ENCODE measurements around the gene TMEM151A.

The TMEM151A gene

GRCh38 chr11:66344550-66345315 is 53.0 kb downstream of the TMEM151A start, which contains the start of gene BRMS1:
TSS of gene BRMS1 (minus strand) at chr11:66345104. CDS start at chr11:66342234, 2,870 bp downstream.
- Histone ChIP-seq H3K4me1 (ENCODE audit: control insufficient read depth in 1 of 2, insufficient read depth in 2 of 2, low read length in 2 of 2) (peaks cover 33 to 43% of the 10 kb centered on the region in 2 donors), H3K9ac (ENCODE audit: low read depth in 1 of 2, low read length in 2 of 2) (peak within 1 kb of the TSS; percentile 99 to 100)

GRCh38 chr11:66345316-66345649 is 53.6 kb downstream of the TMEM151A start:
- H3K27ac ChIP-seq (ENCODE audit: low read depth, low read length) = peak overlapping the region; percentile 36
- peaks cover 33 to 43% of the 10 kb centered on the region in 2 donors for H3K4me1 ChIP-seq (ENCODE audit: control insufficient read depth in 1 of 2, insufficient read depth in 2 of 2, low read length in 2 of 2)

More at GRCh38 chr11:66344550-66345315, 53.0 kb downstream of the TMEM151A start, which contains the start of gene BRMS1:
- Histone ChIP-seq H3K27ac (ENCODE audit: low read depth, low read length) (peak within 1 kb of the TSS; percentile 45), H3K9me3 (ENCODE audit: control insufficient read depth in 1 of 2, low read length in 2 of 2) (no peaks in the 10 kb centered on the region), H3K36me3 (ENCODE audit: control insufficient read depth in 1 of 2, insufficient read depth in 2 of 2, low read length in 2 of 2) (peaks cover 18 to 27% of the 10 kb centered on the region in 2 donors), H3K4me3 (ENCODE audit: low read depth in 1 of 2, low read length in 2 of 2) (peak within 1 kb of the TSS; percentile 97 to 98), H3K27me3 (ENCODE audit: control insufficient read depth in 1 of 2, insufficient read depth in 2 of 2, low read length in 2 of 2) (no peaks in the 10 kb centered on the region)

More at GRCh38 chr11:66345316-66345649, 53.6 kb downstream of the TMEM151A start:
- Histone ChIP-seq H3K36me3 (ENCODE audit: control insufficient read depth in 1 of 2, insufficient read depth in 2 of 2, low read length in 2 of 2) (peaks cover 18 to 21% of the 10 kb centered on the region in 2 donors), H3K9me3 (ENCODE audit: control insufficient read depth in 1 of 2, low read length in 2 of 2) (no peaks in the 10 kb centered on the region), H3K9ac (ENCODE audit: low read depth in 1 of 2, low read length in 2 of 2) (peak overlapping the region; percentile 99 to 100), H3K27me3 (ENCODE audit: control insufficient read depth in 1 of 2, insufficient read depth in 2 of 2, low read length in 2 of 2) (no peaks in the 10 kb centered on the region), H3K4me3 (ENCODE audit: low read depth in 1 of 2, low read length in 2 of 2) (peak overlapping the region; percentile 97 to 98)

Measured in duodenal mucosa (tissue), 2 donors.